ENCODE results near the gene SHROOM3.

- TF ChIP-seq CTCF (conservative IDR thresholded peaks at IDR 0.05 in 1 of 2, IDR thresholded peaks at IDR 0.05 in 1 of 2; ENCODE audit: extremely low read depth in 1 of 2, insufficient read depth in 1 of 2, low read depth in 1 of 2, low read length in 2 of 2) (no peak), EZH2 (IDR thresholded peaks at IDR 0.05; ENCODE audit: borderline replicate concordance, low read length) (no peak)
These were observed 57.0 kb downstream of the SHROOM3 start for GRCh38 chr4:76492055-76492454.

Measured in mammary epithelial cell (primary cell).